Urothelium cell line (cell line): ENCODE results near the gene NANS.
A peak's percentile ranks its signal among the peaks of the same experiment; 100 is the strongest.

Source experiments
- DNase-seq: peaks from one replicate; pipeline ENCODE4 v3.0.0; 2011; ENCODE audit warnings: low spot score, mixed read lengths
- FAIRE-seq: peaks from 2 replicates; lab custom pipeline; 2011; peaks lifted over from hg19 to GRCh38; lab: Jason Lieb, UNC

Gene NANS

DNA sequence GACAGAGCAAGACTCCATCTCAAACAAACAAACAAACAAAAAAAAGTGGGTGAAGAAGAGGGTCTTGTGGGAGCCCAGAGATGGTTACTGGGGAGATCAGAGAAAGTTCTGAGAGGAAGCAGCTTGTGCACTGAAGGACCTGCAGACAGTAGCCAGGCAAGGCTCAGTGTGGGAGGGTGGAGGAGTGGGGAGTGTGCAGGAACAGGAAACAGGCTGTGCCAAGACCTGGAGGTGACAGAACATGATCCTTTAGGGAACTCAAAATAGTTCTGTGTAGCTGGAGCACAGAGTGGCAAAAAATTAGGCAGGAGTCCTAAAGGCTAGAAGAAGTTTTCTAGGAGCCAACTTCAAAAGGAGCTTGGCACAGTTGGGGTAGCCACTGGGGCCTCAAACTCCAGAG is 19.2 kb upstream of the NANS start:
- DNase-seq = peak; percentile 48
- no peak for FAIRE-seq

DNA sequence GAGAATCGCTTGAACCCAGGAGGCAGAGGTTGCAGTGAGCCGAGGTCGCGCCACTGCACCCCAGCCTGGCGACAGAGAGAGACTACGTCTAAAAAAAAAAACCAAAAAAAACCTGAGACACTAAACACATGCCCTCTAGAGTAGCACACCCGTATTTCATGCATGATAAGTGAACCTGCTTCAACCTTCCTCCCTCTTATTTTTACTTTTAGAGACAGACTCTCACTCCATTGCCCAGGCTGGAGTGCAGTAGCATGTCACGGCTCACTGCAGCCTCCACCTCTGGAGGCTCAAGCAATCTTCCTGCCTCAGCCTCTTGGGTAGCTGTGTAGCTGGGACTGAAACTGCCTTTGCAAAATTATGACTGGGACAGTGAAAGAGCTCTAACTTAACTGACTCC is 17.6 kb upstream of the NANS start:
- no peak for DNase-seq
- FAIRE-seq = no peak

DNA sequence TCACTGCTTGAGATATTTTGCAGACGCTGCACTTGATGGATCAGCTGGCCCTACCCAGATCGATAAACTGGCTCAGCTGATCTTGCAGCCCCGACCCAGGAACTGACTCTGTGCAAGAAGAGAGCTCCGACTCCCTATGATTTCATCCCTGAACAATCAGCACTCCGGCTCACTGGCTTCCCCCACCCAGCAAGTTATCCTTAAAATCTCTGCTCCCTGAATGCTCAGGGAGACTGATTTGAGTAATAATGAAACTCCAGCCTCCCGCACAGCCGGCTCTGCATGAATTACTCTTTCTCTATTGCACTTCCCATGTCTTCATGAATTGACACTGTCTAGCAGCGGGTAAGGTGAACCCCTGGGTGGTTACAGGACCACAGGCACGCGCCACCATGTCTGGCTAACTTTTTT is 16.9 kb upstream of the NANS start:
- no peak for DNase-seq
- no peak for FAIRE-seq

DNA sequence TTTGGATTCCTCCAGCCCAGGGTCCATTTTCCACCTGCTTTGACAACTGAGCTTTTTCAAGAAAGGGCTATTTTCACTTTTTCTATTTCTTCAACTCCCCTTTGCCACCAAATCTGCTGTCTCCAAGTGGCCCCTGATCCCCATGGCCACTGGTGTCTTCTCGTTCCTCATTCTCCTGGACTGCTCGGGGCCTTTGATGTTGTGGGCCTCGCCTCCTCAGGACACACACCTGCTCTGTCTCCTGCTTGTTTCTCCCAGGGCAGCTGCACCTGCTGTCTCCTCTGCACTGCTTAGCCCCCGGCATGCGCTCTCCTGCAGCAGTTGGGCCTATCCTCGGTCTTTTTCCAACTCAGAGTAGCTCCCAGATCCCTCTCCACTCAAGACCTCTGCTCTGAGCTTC is 16.3 kb upstream of the NANS start:
- DNase-seq (no peak), FAIRE-seq (no peak)

DNA sequence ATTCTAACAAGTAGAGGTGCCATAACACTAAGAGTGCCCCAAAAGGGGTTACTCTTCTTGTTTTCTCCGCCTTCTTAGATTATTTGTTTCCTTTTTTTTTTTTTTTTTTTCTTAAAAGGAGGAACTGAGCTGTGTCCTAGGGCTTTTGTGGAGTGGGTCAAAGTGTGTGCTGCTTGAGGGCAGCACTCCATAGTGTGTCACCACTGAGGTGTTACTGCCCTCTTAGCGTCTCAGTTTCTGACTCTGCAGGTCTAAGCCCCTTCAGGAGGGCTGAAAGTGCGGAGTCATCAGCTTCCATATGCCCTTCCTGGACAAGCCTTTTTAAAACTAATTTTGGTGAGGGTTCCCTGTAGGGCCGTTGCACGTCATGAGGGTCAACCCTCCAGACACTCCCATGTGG is 12.6 kb upstream of the NANS start:
- no peak for FAIRE-seq

DNA sequence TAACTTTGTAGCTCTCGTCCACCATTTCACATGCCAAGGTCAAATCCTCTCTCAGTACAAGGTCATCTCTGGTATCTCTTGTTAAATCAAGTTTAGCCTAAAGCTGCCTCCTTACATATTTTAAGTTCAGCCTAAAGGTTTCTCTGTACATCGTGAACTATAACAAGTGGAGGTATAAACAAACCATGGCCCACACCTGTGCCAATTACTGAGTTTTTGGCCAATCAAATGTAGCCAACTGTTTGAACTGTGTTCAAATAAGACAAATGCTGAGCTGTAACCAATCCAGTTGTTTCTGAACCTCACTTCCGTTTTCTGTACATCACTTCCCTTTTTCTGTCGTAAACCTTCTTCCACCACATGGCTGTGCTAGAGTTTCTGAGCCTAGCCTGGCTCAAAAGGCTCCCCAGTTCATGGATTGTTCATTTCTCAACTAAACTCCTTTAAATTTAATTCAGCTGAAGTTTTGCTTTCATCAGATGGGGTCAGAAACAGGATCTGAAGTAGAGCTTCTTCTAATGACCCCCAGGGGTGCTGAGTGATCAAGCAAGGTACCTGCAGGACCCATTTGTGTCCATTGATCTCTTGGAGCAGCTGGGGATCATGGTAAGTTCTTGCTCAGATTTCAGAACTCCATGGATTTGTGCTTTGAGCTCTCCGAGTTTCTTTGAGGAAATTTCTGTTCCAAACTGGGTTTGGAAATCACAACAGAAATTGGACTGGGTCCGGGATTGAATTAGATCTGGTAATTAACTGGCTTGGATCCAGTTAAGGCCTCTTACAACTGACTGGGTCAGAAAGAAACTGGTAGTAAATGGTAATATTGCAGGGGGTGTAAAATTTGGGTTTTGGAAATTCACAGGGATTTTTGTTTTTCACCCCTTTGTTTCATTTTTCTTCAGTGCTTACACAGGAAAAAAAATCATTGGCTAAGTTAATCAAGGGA is 11.0 kb upstream of the NANS start:
- FAIRE-seq = no peak
- no peak for DNase-seq

More for the DNA sequence above, 12.6 kb upstream of the NANS start:
- no peak for DNase-seq

- no peak for FAIRE-seq
- no peak for DNase-seq
These were observed 10.4 kb upstream of the NANS start for GRCh38 chr9:98046180-98046543.

DNA sequence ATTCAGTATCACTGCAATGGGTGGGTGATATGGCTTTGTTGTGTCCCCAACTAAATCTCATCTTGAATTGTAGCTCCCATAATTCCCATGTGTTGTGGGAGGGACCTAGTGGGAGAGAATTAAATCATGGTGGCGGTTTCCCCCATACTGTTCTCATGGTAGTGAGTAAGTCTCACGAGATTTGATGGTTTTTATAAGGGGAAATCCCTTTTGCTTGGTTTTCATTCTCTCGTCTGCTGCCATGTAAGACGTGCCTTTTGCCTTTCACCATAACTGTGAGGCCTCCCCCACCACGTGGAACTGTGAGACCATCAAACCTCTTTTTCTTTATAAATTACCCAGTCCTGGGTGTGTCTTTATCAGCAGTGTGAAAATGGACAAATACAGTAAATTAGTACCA is 9.5 kb upstream of the NANS start:
- FAIRE-seq (no peak), DNase-seq (no peak)

DNA sequence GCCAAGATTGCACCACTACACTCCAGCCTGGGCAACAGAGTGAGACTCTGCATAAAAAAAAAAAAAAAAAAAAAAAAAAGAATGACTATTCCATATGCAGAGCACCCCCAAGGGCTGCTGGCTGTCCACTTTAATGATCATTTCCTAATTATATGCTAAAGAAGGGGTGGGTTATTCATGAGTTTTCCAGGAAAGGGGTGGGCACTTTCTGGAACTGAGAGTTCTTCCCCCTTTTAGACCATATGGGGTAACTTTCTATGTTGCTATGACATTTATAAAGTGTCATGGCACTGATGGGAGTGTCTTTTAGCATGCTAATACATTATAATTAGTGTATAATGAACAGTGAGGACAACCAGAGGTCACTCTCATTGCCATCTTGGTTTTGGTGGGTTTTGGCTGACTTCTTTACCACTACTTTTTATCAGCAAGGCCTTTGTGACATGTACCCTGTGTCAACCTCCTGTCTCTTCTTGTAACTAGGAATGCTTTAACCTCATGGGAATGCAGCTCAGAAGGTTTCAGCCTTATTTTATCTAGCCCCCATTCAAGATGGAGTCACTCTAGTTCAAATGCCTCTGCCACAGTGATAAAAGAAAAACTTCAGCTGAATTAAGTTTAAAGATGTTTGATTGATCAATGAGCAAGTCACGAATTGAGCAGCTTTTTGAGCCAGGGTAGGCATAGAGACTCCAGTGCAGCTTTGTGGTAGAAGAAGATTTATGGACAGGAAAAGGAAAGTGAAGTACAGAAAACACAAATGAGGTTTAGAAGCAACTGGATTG is 7.1 kb upstream of the NANS start:
- DNase-seq (no peak), FAIRE-seq (no peak)

DNA sequence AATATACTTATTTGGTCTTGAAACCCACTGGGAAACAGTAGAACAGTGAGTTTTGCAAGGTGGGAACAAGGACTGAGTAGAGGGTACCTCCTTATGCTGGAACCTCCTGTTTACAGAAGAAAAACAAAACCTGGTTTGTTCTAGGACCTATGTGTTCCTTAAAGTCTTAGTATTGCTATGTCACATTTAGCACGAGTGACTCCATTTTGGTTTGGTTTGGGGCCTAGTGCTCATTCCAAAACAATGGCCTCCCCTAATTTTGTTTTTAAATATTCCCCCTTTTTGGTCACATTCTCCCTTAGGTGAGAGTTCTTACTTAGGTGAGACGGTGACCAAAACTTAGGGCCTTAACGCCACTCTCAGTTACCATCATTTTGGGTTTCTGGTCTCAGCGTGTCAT is 6.2 kb upstream of the NANS start:
- FAIRE-seq (no peak), DNase-seq (no peak)

- FAIRE-seq (no peak), DNase-seq (no peak)
These were observed 2.1 kb upstream of the NANS start for GRCh38 chr9:98054376-98054951.

DNA sequence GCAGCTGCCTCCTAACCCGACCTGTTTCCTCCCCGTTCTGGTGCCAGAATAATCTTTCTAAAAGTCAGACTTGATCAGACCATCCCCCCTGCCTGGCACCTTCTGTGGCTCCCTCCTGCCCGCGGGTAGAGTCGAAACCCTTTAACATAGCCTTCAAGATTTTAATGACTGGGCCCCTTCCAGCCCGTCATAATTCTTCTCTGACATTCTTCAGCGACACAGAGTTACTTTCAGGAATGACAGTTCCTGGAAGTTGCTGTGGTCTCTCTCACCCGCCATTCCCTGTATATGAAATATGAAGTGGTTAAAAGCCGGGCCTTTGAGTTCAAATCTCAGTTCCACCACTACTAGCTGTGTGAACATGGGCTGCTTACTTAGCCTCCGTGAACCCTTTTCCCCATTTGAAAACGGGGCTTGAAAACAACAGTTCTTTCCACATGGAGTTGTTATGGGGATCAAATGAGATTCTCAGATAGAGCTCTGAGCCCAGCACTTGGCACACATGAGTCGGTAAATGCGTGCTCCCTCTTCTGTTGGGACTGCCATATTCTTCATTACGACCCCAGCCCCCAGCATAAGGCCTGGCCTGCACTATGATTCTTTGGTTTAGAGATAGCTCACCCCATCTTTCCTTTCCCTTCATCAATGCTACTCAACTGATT is 737 bp downstream of the NANS start:
- no peak for FAIRE-seq

DNA sequence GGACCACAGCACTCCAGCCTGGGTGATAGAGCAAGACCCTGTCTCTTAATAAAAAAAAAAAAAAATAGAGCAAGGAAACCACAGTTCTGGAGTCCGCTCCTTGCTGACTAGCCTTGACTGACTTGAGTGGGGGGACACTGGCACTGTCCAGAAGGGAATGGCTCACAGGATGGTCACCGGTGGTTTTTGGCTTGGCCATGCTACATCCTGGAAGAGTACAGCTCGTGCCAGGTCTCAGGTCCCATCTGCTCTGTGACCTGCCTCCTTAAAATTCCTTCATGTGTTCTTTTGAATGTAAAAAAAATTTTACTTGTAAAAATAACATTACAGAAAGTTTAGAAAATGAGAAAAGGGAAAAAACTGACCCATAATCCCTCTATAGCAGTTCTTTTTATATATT is 5.6 kb downstream of the NANS start:
- DNase-seq (no peak), FAIRE-seq (no peak)

More for the DNA sequence above, 737 bp downstream of the NANS start:
- DNase-seq = no peak

- DNase-seq = no peak
- FAIRE-seq = no peak
These were observed 8.3 kb downstream of the NANS start for GRCh38 chr9:98064623-98065392.

- no peak for FAIRE-seq
- DNase-seq = no peak
These were observed 9.7 kb downstream of the NANS start for GRCh38 chr9:98066235-98066634.

- FAIRE-seq = no peak
- no peak for DNase-seq
These were observed 10.7 kb downstream of the NANS start for GRCh38 chr9:98067184-98067583.

DNA sequence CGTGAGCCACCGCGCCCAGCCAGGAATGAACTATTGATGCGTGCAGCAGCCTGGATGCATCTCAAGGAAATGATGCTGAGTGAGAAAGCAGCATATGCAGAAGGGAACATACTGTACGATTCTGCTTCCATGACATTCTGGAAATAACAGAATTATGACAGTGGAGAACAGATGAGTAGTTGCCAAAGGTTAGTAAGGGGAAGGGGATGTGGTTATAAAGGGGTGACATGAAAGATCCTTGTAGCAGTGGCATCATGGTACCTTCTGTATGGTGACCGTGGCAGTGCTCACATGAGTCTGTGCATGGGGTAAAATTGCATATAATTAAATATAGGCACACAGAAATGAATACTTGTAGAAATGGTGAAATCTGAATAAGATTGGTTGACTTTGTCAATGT is 13.0 kb downstream of the NANS start:
- FAIRE-seq = no peak

GRCh38 chr9:98070704-98071103 is 14.2 kb downstream of the NANS start:
- no peak for DNase-seq
- no peak for FAIRE-seq

More for the DNA sequence above, 13.0 kb downstream of the NANS start:
- no peak for DNase-seq

DNA sequence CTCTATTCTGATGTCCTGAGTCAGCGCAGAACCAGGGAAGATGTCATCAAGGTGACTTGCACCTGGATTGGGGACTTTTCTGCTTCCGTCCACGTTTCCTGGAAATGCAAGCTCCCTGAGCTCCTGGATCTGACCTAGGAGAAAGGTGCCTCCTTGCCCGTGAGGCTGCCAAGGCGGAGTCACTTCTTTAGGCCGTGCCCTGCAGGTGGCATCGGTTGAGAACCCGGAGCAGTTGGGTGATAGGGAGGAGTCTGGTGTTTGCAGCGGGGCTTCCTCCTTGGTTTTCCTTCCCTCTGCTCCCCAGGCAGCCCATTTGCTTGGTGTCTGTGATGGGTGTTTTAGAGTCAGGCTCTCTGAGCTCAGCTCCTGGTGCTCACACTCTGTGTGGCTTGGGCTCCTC is 15.2 kb downstream of the NANS start:
- FAIRE-seq = no peak
- DNase-seq = no peak
